Right lobe of liver (tissue), 4 donors: ENCODE data around the gene LYRM9.

Experiments
- CTCF ChIP-seq, 4 donors: fragments of 200-600 bp in 3 of 4; fragments of 450-650 bp in 1 of 4; IDR thresholded peaks; one replicate each; pipeline versions ENCODE4 v1.5.1 to v1.8.0; 2016 to 2022; ENCODE audit warnings: antibody characterized with exemption in 4 of 4, mild to moderate bottlenecking in 2 of 4
- POLR2A ChIP-seq: fragments of 450-650 bp; IDR thresholded peaks from one replicate; pipeline ENCODE4 v1.6.1; 2017; ENCODE audit warnings: antibody characterized with exemption, mild to moderate bottlenecking
- donor health status: DM: no; HTN: no; CAD: no.
- donor health status: DM: no; HTN: no; CAD: no.
- donor health status: DM: no; HTN: yes; CAD: no.

GRCh38 chr17:27872776-27873175, 20.4 kb downstream of the LYRM9 start:
- TF ChIP-seq POLR2A (no peak), CTCF (IDR thresholded peaks at IDR 0.05) (no peak)
